NCI-H2171 treated with DMSO at 0.1 percent for 48 hours (cell line): ENCODE measurements around the gene PLCD4.

Experiments
- DNase-seq: peaks from one replicate; lab custom pipeline; 2025; lab: John Stamatoyannopoulos, UW

PLCD4 gene

DNA sequence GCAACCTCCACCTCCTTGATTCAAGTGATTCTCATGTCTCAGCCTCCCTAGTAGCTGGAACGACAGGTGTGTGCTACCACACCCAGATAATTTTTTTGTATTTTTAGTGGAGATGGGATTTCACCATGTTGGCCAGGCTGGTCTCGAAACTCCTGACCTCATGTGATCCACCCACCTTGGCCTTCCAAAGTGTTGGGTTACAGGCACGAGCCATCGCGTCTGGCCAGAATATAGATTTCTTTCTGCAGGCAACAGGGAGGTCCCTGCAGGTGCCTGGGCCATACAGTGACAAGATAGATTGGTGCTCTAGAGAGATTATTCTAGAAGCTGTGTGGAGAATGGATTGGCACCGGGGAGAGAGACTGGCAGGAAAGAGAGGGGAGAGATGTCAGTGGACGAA, 13.3 kb downstream of the PLCD4 start:
- DNase-seq, result no peak

DNA sequence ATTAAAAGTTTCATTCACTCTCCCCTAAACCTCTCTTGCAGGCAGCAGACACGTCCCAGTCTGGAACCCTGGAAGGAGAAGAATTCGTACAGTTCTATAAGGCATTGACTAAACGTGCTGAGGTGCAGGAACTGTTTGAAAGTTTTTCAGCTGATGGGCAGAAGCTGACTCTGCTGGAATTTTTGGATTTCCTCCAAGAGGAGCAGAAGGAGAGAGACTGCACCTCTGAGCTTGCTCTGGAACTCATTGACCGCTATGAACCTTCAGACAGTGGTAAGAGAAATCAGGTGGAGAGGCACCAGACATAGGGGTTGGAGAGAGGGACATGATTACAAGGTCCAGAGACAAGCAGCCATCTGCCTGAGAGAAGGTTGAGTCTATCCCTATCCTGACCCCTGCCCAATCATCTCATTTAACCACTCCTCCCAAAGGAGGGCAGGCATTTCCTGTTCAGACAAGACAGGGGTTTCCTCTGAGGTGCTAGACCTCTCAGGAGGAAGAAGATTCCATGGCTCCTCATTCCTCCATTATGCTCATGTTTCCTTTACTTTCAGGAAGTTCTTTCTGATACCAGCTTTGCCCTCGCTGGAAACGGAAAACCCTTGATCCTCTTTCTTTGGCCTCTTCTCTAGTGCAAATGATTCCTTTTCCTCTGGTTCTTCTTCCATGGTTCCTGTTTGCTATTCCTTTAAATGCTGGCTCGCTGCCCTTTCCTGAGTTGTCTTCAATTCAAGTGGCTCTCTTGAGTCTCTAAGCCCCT, 15.1 kb downstream of the PLCD4 start:
- DNase-seq, result no peak

DNA sequence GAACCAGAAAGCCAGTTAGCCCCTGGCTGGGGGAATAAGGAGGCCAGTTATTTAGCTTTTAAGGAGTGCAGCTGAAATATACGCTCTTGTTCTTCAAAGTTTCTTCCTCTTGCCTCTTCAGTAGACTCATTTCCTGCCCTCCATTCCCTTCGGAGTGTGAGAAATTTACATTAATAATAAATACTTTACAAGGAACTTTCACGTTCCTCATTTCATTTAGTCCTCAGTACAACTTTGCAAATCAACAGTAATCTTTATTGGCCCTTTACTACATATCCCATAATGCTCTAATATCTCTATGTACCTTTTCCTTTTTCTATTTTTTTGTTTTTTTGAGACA, 15.6 kb downstream of the PLCD4 start:
- DNase-seq, result no peak

DNA sequence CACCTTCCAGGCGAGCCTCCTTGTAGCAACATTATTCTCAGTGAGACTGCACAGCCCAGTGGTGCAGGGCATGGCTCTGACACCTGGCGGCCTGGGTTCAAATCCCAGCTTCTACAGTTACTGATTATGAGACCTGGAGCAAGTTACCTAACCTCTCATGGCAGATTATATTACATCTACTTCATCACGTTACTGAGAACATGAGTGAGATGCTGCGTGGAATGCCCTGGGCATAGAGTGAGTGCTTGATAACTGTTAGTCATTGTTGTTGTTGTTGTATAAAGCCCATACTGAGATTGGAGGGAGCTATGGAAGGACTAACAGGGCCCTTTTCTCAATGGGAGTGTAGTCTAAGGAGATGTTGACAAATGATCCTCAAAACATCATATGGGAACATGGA, 18.7 kb downstream of the PLCD4 start:
- no peak for DNase-seq

DNA sequence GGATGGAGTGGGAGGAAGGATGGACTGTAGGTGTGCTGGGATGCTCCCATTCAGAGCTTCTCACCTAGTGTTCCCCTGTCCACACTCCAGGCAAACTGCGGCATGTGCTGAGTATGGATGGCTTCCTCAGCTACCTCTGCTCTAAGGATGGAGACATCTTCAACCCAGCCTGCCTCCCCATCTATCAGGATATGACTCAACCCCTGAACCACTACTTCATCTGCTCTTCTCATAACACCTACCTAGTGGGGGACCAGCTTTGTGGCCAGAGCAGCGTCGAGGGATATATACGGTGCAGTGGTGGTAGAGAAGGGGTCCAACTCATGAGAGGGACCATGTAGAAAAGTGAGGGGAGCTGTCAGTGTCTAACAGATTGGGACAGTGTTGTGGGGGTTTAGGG, 20.2 kb downstream of the PLCD4 start:
- no peak for DNase-seq

DNA sequence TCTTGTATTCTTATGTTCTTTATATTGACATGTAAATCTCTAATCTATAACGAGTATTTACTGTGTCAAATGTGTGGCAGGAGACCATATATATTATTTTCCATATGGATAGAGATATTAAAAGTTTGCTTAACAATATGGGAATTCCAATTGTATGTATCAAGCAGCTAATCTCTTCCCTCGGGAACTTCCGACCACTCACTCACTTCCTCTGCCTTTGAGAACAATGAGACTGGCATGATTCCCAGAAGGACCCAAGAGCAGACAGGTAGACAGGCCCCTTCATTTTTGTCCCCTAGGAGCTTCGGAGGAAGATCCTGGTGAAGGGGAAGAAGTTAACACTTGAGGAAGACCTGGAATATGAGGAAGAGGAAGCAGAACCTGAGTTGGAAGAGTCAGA, 24.1 kb downstream of the PLCD4 start:
- DNase-seq, result peak; percentile 22

DNA sequence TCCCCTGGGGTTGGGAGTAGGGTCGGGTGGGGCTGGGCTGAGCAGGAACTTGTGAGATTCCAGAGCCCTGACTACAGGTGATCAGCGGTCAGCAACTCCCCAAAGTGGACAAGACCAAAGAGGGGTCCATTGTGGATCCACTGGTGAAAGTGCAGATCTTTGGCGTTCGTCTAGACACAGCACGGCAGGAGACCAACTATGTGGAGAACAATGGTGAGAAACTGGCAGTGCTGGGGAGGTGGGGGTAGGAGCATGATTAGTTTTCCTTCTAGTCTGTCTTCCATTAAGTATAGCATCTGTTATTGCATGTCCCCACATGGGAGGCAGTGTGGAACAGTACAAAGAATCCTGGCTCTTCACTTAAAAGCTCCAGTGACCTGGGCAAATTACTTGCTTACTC, 28.0 kb downstream of the PLCD4 start:
- DNase-seq, result no peak

DNA sequence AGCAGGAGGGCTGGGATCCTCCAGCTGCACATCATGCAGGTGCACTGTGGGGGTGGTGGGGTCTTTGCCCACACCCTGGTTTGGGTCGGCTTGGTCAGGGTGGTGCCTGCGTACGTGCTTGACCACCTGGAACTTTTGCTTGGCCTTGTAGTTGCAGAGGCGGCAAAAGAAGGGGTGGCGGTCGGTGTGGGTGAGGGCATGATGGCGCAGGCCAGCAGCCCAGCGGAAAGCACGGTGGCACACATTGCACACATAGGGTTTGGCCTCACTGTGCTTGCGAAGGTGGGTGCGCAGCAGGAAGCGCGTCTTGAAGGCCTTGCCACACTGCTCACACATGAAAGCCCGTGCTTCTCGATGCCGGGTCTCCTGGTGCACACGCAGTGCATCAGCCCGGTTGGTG, 30.7 kb downstream of the PLCD4 start:
- DNase-seq, result no peak

DNA sequence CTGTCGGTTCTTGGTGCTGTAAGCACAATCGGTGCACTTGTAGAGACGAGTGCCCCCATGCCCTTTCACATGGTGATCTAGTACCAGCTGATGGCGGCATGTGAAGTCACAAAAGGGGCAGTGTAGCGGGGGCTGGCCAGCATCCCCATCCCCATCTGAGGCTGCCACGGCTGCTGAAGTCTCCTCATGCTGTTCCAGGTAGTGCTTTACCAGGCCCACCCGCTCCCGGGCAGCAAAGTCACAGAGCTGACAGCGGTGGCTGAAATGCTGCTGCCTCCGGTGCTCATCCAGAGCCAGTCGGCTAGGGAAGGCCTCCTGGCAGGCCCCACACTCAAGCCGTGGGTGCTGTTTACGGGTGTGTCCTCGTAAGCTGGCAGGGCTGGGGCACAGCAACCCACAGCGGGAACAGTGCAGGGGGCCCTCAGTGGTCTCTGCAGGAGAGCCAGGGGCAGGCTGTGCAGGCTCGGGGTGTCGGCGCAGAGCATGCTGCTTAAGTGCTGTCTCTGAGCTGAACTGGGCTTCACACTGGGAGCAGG, 34.5 kb downstream of the PLCD4 start:
- DNase-seq, result no peak

DNA sequence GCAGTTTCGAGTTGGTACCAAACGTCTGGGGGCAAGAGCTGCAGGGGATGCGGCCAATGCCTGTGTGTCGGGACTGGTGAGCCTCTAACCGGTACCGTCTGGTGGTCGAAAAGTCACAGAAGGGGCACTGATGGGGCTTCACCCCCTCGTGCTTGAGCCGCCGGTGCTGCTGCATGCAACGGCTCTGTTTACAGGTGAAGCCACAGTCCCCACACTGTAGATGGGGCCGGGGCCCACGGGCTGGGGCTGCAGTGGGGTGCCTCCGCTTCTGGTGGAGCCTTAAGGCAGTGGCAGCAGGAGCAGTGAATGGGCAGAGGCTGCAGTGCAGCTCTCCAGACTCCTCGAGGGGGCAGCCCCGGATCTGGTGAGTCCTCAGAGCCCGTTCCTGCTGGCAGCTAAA, 35.1 kb downstream of the PLCD4 start:
- DNase-seq, result no peak

DNA sequence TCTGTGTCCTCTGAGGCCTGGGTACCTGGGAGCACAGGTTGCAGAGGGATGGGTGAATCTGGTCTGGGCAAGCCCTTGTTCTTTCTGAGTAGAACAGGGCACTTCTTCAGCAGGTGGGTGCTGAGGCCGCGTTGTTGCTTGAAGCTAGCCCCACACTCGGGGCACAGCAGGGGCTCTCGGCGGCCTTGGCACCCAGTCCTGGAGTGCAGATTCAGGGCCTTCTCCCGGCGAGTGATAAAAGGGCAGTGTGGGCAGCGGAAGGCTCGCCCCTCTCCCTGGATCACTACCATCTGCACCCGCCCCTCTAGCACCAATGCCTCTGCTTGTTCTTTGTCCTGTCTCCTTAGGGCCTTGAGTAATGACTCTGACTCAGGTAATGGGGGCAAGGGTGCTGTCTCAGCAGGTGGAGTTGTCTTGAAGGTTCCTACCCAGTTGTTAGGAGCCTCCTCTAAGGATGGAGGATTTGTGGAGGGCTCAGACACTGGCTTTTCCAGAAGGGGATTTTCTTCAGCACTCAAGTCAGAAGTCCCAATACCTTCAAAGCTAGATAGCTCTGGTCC, 36.1 kb downstream of the PLCD4 start:
- DNase-seq, result no peak

DNA sequence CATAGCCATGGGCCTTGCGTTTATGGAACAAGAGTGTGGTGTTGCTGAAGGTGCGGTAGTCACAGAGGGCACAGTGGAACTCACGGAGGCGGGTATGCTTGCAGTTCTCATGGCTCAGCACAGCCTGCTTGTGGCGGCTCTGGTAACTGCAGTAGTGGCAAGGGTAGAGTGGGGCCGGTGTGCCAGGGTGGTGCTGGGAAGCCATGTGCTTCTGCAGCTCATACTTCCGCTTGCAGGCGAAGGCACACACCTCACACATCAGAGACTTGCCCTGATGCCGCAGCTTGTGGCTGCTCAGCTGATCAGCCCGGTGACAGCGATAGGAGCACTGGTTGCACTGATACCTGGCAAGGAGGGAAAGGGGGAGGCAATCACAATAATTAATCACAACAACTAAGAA, 37.0 kb downstream of the PLCD4 start:
- DNase-seq, result no peak

DNA sequence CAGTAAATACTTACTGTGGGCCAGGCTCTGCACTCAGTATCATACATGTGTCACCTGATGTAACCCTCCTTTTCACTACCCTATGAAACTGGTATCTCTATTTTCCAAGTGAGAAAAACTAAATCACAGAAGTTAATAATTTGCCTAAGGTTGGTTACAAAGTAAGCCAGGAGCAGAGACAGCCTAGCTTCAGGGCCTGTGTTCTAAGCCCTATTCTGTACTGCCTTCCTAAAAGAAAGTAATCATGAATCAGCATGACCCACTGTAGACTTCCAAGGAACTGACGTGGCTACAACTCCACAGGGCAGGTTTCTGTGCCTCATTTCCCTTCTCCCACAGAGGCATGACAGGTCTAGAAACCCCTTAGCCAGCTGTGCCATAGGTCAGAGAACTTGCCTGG, 37.4 kb downstream of the PLCD4 start:
- DNase-seq, result no peak

DNA sequence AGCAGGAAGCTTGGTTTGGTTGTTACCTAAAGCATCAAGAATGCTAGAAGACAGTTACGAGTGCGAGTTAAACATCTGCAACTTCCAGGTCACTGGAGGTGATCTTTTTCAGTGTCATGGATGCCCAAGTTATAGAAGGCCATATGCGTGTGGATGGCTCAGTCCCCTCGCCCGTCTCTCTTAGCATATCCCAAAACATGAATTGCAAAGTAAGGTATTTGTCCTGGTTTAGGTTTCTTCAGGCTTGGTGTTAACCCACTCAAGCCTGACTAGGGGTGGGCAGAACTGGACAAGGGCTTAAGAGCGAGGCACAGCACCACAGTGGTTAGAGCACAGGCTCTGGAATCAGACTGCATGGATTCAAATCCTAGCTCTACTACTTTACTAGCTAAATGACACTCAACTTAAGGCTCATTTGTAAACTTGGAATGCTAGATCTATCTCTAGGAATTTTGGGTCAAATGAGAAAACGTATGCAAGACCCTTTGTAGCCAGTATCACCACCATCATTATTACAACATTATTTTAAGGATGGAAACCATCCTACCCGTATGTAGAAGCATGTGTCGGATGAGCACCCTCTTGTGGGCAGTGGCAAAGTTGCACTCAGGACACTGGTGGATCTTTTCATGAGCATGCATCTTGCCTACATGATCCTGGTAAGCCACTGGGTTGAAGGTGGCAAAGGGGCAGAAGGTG, 40.5 kb downstream of the PLCD4 start:
- peak; percentile 58 for DNase-seq

DNA sequence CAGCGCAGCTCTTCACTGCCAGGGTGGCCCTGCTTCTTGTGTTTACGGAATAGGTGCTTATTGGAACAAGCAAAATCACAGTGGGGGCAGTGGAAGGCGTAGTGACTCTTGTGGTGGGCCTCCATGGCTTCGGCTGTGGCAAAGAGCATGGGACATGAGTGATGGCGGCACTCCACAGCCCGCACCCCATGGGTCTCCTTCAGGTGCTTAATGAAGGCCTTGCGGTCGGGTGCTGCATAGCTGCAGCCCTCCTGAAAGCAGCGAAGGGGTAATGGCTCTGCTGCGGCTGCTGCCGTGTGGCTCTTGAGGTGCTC, 41.0 kb downstream of the PLCD4 start:
- DNase-seq, result no peak

DNA sequence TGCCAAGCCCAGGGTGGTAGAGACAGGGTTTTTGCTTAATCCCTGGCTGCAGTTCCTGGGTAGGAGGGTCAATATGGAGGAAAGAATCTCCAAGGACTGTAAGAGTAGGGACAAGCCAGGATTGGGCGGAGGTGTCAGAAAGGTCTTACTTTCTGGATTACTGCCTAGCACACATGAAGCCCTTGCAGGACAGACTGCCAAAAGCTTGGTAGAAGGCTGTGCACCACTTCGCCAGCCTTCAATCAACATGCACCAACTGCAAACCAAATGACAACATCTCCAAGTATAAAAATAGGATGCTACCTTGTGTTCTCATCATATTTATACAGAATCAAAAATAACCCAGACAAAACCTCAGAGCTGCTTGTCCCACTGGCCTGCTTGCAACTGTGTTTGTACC, 48.1 kb downstream of the PLCD4 start:
- no peak for DNase-seq

DNA sequence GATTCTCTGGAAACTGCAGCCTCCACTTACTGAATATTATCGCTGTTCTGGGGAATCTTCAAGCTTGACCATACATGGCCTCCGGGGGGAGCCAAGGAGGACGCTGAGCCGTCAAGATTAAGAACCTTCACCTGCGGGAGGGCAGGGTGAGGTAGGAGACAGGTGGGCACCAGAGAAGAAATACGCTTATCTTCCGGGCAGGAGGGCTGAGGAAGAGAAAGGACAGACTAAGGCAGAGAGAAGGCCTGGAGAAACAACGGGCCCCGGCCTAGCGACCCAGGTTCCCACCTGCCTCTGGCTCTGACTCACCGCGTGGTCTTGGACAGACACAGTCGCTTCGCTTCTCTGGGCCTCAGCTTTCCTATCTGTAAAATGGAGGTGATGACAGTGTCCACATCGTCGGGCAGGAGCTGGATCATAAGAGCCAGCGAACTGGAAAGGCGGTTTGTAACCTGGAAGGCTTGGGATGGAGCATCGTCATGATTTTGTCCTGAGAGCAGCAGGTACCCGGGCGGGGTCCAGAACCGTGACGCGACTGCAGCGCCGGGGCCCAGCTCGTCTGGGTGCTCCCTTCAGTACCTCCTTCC, 51.1 kb downstream of the PLCD4 start:
- peak; percentile 52 for DNase-seq

DNA sequence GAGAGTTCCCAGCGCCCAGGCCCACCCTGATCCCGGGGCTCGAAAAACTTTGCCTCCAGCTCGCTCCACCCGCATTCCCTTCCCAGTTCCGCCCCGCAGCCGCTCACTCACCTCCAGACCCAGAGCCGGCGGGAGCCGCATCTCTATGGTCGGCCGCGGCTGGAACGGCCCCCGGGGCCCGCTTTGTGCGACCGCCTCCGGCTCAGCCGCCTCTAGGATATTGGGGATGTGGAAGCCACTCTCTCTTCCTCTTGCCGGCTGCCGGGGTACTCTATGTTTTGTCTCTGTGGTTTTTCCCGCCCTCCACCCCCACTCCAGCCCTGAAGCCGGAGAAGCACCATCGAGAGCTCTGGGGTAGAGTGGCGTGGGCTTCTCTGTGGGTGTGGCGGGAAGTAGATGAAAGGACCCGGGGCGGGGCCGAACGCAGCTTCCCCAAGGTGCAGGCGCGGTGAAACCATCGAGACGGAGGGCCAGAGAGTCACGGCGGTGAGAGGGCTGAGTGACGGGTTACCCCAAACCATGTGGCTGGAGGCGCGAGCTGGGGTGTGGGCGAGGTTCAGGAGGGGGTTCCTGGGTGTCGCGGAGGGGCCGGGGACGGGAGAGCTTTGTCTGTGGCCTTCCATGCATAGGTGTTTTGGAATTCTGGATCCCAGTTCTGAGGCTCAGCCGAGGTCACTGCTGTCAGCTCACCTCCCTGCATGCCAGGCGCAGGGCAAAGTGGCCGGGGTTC, 51.7 kb downstream of the PLCD4 start, which contains the start of the genes BCS1L and ZNF142:
BCS1L (plus strand) TSS at position 426 of the 730 bp plus-strand sequence. CDS start 1,305 bp downstream, outside the sequence.
ZNF142 (minus strand) TSS at position 366 of the 730 bp plus-strand sequence. CDS start 3,194 bp downstream, outside the sequence.
- peak; percentile 95 for DNase-seq

DNA sequence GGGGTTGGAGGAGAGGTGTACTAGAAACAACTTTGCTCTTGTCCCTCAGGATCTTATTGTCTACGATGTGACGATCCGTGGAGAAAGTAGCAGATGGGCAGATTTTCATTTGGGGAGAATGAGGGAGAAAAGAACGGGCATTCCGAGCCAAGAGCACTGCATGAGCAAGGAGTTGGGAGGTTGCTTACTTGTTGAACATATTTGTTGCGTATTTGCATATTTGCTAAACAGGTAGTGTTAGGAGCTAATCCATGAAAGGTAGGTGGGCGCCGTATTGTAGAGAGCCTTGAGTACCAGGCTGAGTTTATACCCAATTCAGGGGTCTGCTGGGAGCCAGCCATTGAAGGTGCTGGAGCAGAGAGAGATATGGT, 52.3 kb downstream of the PLCD4 start:
- no peak for DNase-seq

DNA sequence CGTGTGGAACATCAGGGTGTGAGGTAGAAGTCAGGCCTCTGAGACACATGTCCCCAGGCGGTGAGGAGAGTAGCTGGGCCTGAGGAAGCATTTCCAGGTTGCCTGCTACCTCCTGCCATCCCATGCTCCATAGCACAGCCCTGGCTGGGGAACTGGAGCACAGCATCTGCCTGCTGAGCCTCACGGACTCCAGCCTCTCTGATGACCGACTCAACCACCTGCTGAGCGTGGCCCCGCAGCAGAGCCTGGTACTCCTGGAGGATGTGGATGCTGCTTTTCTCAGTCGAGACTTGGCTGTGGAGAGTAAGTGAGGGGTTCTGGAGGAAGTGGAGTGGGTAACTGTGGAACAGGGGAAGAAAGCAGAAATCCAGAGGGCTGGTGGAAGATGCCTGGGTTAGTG, 54.7 kb downstream of the PLCD4 start:
- DNase-seq, result no peak

DNA sequence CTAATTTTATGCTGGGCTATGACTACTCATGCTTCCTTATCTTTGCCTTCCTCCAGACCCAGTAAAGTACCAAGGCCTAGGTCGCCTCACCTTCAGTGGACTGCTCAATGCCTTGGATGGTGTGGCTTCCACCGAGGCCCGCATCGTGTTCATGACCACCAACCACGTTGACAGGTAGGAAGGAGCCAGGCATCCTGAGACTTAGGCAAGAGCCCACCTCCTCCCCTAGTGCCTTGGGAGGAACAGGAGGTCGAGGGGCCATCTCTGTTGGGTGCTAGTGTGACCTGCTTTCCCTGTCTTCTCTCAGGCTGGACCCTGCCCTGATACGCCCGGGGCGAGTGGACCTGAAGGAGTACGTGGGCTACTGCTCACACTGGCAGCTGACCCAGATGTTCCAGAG, 55.1 kb downstream of the PLCD4 start:
- no peak for DNase-seq

DNA sequence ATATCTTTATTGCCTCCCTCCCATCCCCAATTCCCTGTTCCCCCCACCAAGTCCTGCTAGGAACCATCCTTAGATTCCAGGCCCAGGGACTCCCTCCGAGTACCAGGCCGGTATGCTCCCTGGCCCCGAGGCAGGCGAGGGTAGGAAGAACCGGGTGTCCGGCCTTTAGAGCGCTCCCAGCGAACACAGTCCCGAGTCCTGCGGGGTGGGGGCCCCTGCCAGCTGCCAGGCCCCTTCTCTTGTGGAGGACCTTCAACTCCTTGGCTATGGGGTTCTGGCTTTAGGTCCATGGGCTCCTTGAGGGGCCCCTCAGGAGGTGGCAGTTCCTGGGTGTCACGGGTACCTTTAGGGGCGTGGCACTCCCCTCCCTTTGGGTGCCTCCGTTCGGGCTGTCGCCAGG, 56.2 kb downstream of the PLCD4 start:
- DNase-seq, result no peak
